Occipital lobe (tissue), 2 donors: Measurements from ENCODE around the gene ZNF827. TPM values are rescaled to one million over a fixed set of nuclear protein-coding genes. Genes with fewer than 3 reads are reported as not detected.

Experiments
- DNase-seq: peaks from one replicate; lab custom pipeline; 2025; lab: John Stamatoyannopoulos, UW
- total RNA-seq: library from RNA; depleted of rRNA; stranded (reverse); fragments of >200 nt; gene quantifications from one replicate; pipeline ENCODE4 v1.2.3, GENCODE V29; 2014

ZNF827 gene
- total RNA-seq, 1 donor from 2014 or later: 11.7 TPM

- DNase-seq: no peak
These were observed 178.4 kb downstream of the ZNF827 start for GRCh38 chr4:145760176-145760575.

- no peak for DNase-seq
These were observed 181.4 kb downstream of the ZNF827 start for GRCh38 chr4:145757188-145757587.

GRCh38 chr4:145756244-145756643 lies 182.4 kb downstream of the ZNF827 start:
- DNase-seq: no peak

GRCh38 chr4:145755802-145756201 lies 182.8 kb downstream of the ZNF827 start:
- peak; percentile 19 for DNase-seq

GRCh38 chr4:145743641-145744040 lies 195.0 kb downstream of the ZNF827 start:
- DNase-seq: no peak

- DNase-seq: no peak
These were observed 197.8 kb downstream of the ZNF827 start for GRCh38 chr4:145740806-145741205.

GRCh38 chr4:145739845-145740244 lies 198.8 kb downstream of the ZNF827 start:
- no peak for DNase-seq

- DNase-seq: no peak
These were observed 202.3 kb downstream of the ZNF827 start for GRCh38 chr4:145736241-145736831.

- no peak for DNase-seq
These were observed 202.8 kb downstream of the ZNF827 start for GRCh38 chr4:145735827-145736226.

- DNase-seq: peak; percentile 7
These were observed 203.3 kb downstream of the ZNF827 start for GRCh38 chr4:145735347-145735675.

- peak; percentile 5 for DNase-seq
These were observed 203.9 kb downstream of the ZNF827 start for GRCh38 chr4:145734576-145735346.

- DNase-seq: no peak
These were observed 204.6 kb downstream of the ZNF827 start for GRCh38 chr4:145734031-145734430.

GRCh38 chr4:145732895-145733880 lies 205.4 kb downstream of the ZNF827 start:
- DNase-seq: peak; percentile 88

GRCh38 chr4:145732001-145732815 lies 206.4 kb downstream of the ZNF827 start:
- no peak for DNase-seq

GRCh38 chr4:145731028-145731427 lies 207.6 kb downstream of the ZNF827 start:
- DNase-seq: no peak

GRCh38 chr4:145730026-145730425 lies 208.6 kb downstream of the ZNF827 start:
- no peak for DNase-seq

- no peak for DNase-seq
These were observed 215.3 kb downstream of the ZNF827 start for GRCh38 chr4:145723336-145723735.

- DNase-seq: no peak
These were observed 216.1 kb downstream of the ZNF827 start for GRCh38 chr4:145722561-145722960.

GRCh38 chr4:145720656-145721055 lies 218.0 kb downstream of the ZNF827 start:
- DNase-seq: no peak

- no peak for DNase-seq
These were observed 218.6 kb downstream of the ZNF827 start for GRCh38 chr4:145719752-145720624.
